Measurements from ENCODE around the gene SORCS2.

SORCS2 gene

GRCh38 chr4:7298619-7299009 is 106.3 kb downstream of the SORCS2 start:
- H3K27ac ChIP-seq (ENCODE audit: low read length, poor library complexity, severe bottlenecking): no peak overlapping the region
- no peak for DNase-seq
- no peak overlapping the region for H2AFZ ChIP-seq (ENCODE audit: low read depth, low read length)
- H3K36me3 ChIP-seq (ENCODE audit: control insufficient read depth in 1 of 2, insufficient read depth in 2 of 2, low read depth in 1 of 2, low read length in 2 of 2): no peaks in the 10 kb centered on the region
- H3K9ac ChIP-seq (ENCODE audit: low read length): no peak overlapping the region
- whole genome bisulfite sequencing: 89% methylated on average over 13 of the region's 13 CpGs
- H3K4me1 ChIP-seq (ENCODE audit: control insufficient read depth, insufficient read depth, low read depth, low read length): peaks cover 7% of the 10 kb centered on the region
- H3K9me3 ChIP-seq (ENCODE audit: control insufficient read depth, low read length): no peaks in the 10 kb centered on the region
- H3K4ac ChIP-seq (ENCODE audit: low read depth in 1 of 2, low read length in 2 of 2): no peak overlapping the region
- no peak overlapping the region for H3K4me2 ChIP-seq (ENCODE audit: low read length, poor library complexity, severe bottlenecking)
- no peak overlapping the region for H3K4me3 ChIP-seq (ENCODE audit: insufficient read depth in 1 of 2, low read depth in 1 of 2, low read length in 2 of 2)
- no peak overlapping the region for H2BK12ac ChIP-seq (ENCODE audit: low read length in 2 of 2)
- H3K14ac ChIP-seq (ENCODE audit: low read length in 2 of 2): no peak overlapping the region
- H2BK15ac ChIP-seq (ENCODE audit: low read depth, poor library complexity, severe bottlenecking): no peak overlapping the region
- H4K91ac ChIP-seq (ENCODE audit: low read length): no peak overlapping the region
- no peak overlapping the region for H2BK120ac ChIP-seq (ENCODE audit: low read depth, low read length)
- H3K18ac ChIP-seq (ENCODE audit: low read depth in 1 of 2, low read length in 2 of 2): no peak overlapping the region
- H4K8ac ChIP-seq (ENCODE audit: low read length): no peak overlapping the region
- no peak overlapping the region for H3K23ac ChIP-seq (ENCODE audit: low read length in 2 of 2)
- H2BK5ac ChIP-seq (ENCODE audit: low read depth, low read length, poor library complexity, severe bottlenecking): no peak overlapping the region
- no peak overlapping the region for H2AK5ac ChIP-seq (ENCODE audit: low read length, severe bottlenecking)
- peaks cover 29 to 43% of the 10 kb centered on the region in 2 experiments for H3K27me3 ChIP-seq (ENCODE audit: control insufficient read depth in 1 of 2, insufficient read depth in 1 of 2, low read length in 2 of 2)
- H3K79me1 ChIP-seq (replicated peaks; ENCODE audit: low read length, poor library complexity, severe bottlenecking): no peaks in the 10 kb centered on the region

GRCh38 chr4:7299010-7299907 is 106.9 kb downstream of the SORCS2 start:
- no peak overlapping the region for H3K4me2 ChIP-seq (ENCODE audit: low read length, poor library complexity, severe bottlenecking)
- no peak overlapping the region for H3K23ac ChIP-seq (ENCODE audit: low read length in 2 of 2)
- H2BK15ac ChIP-seq (ENCODE audit: low read depth, poor library complexity, severe bottlenecking): no peak overlapping the region
- H3K4me1 ChIP-seq (ENCODE audit: control insufficient read depth, insufficient read depth, low read depth, low read length): peaks cover 7% of the 10 kb centered on the region
- H3K9me3 ChIP-seq (ENCODE audit: control insufficient read depth, low read length): no peaks in the 10 kb centered on the region
- H3K36me3 ChIP-seq (ENCODE audit: control insufficient read depth in 1 of 2, insufficient read depth in 2 of 2, low read depth in 1 of 2, low read length in 2 of 2): no peaks in the 10 kb centered on the region
- no peak overlapping the region for H3K4ac ChIP-seq (ENCODE audit: low read depth in 1 of 2, low read length in 2 of 2)
- H2BK5ac ChIP-seq (ENCODE audit: low read depth, low read length, poor library complexity, severe bottlenecking): no peak overlapping the region
- no peak overlapping the region for H3K9ac ChIP-seq (ENCODE audit: low read length)
- no peak overlapping the region for H3K18ac ChIP-seq (ENCODE audit: low read depth in 1 of 2, low read length in 2 of 2)
- H3K27ac ChIP-seq (ENCODE audit: low read length, poor library complexity, severe bottlenecking): no peak overlapping the region
- no peak overlapping the region for H2AFZ ChIP-seq (ENCODE audit: low read depth, low read length)
- no peak for DNase-seq
- no peak overlapping the region for H3K14ac ChIP-seq (ENCODE audit: low read length in 2 of 2)
- H3K27me3 ChIP-seq (ENCODE audit: control insufficient read depth in 1 of 2, insufficient read depth in 1 of 2, low read length in 2 of 2): peaks cover 35 to 43% of the 10 kb centered on the region in 2 experiments
- no peaks in the 10 kb centered on the region for H3K79me1 ChIP-seq (replicated peaks; ENCODE audit: low read length, poor library complexity, severe bottlenecking)
- H4K91ac ChIP-seq (ENCODE audit: low read length): no peak overlapping the region
- H2BK12ac ChIP-seq (ENCODE audit: low read length in 2 of 2): no peak overlapping the region
- no peak overlapping the region for H2AK5ac ChIP-seq (ENCODE audit: low read length, severe bottlenecking)
- 82% methylated on average over 29 of the region's 30 CpGs for WGBS
- H2BK120ac ChIP-seq (ENCODE audit: low read depth, low read length): no peak overlapping the region
- H4K8ac ChIP-seq (ENCODE audit: low read length): no peak overlapping the region
- no peak overlapping the region for H3K4me3 ChIP-seq (ENCODE audit: insufficient read depth in 1 of 2, low read depth in 1 of 2, low read length in 2 of 2)

- WGBS: 82% methylated on average over 26 of the region's 26 CpGs
- Histone ChIP-seq H4K8ac (ENCODE audit: low read length) (no peak overlapping the region), H3K4ac (ENCODE audit: low read depth in 1 of 2, low read length in 2 of 2) (no peak overlapping the region), H3K4me1 (ENCODE audit: control insufficient read depth, insufficient read depth, low read depth, low read length) (peaks cover 7% of the 10 kb centered on the region), H3K79me1 (replicated peaks; ENCODE audit: low read length, poor library complexity, severe bottlenecking) (no peaks in the 10 kb centered on the region), H3K18ac (ENCODE audit: low read depth in 1 of 2, low read length in 2 of 2) (no peak overlapping the region), H3K4me3 (ENCODE audit: insufficient read depth in 1 of 2, low read depth in 1 of 2, low read length in 2 of 2) (no peak overlapping the region), H2AK5ac (ENCODE audit: low read length, severe bottlenecking) (no peak overlapping the region), H3K4me2 (ENCODE audit: low read length, poor library complexity, severe bottlenecking) (no peak overlapping the region), H3K27me3 (ENCODE audit: control insufficient read depth in 1 of 2, insufficient read depth in 1 of 2, low read length in 2 of 2) (peaks cover 40 to 47% of the 10 kb centered on the region in 2 experiments), H3K14ac (ENCODE audit: low read length in 2 of 2) (no peak overlapping the region), H4K91ac (ENCODE audit: low read length) (no peak overlapping the region), H2BK15ac (ENCODE audit: low read depth, poor library complexity, severe bottlenecking) (no peak overlapping the region), H3K27ac (ENCODE audit: low read length, poor library complexity, severe bottlenecking) (no peak overlapping the region), H3K9me3 (ENCODE audit: control insufficient read depth, low read length) (no peaks in the 10 kb centered on the region), H3K23ac (ENCODE audit: low read length in 2 of 2) (no peak overlapping the region), H3K9ac (ENCODE audit: low read length) (no peak overlapping the region), H2BK12ac (ENCODE audit: low read length in 2 of 2) (no peak overlapping the region), H2BK5ac (ENCODE audit: low read depth, low read length, poor library complexity, severe bottlenecking) (no peak overlapping the region), H2BK120ac (ENCODE audit: low read depth, low read length) (no peak overlapping the region), H3K36me3 (ENCODE audit: control insufficient read depth in 1 of 2, insufficient read depth in 2 of 2, low read depth in 1 of 2, low read length in 2 of 2) (no peaks in the 10 kb centered on the region), H2AFZ (ENCODE audit: low read depth, low read length) (no peak overlapping the region)
- DNase-seq: no peak
These were observed 107.8 kb downstream of the SORCS2 start for GRCh38 chr4:7299908-7300710.

GRCh38 chr4:7300711-7301095 is 108.4 kb downstream of the SORCS2 start:
- 85% methylated on average over 8 of the region's 8 CpGs for WGBS
- no peak overlapping the region for H3K14ac ChIP-seq (ENCODE audit: low read length in 2 of 2)
- H3K36me3 ChIP-seq (ENCODE audit: control insufficient read depth in 1 of 2, insufficient read depth in 2 of 2, low read depth in 1 of 2, low read length in 2 of 2): no peaks in the 10 kb centered on the region
- no peak for DNase-seq
- no peak overlapping the region for H3K9ac ChIP-seq (ENCODE audit: low read length)
- no peak overlapping the region for H3K4me3 ChIP-seq (ENCODE audit: insufficient read depth in 1 of 2, low read depth in 1 of 2, low read length in 2 of 2)
- H2AFZ ChIP-seq (ENCODE audit: low read depth, low read length): no peak overlapping the region
- H2BK15ac ChIP-seq (ENCODE audit: low read depth, poor library complexity, severe bottlenecking): no peak overlapping the region
- peaks cover 7% of the 10 kb centered on the region for H3K4me1 ChIP-seq (ENCODE audit: control insufficient read depth, insufficient read depth, low read depth, low read length)
- no peaks in the 10 kb centered on the region for H3K79me1 ChIP-seq (replicated peaks; ENCODE audit: low read length, poor library complexity, severe bottlenecking)
- H2BK5ac ChIP-seq (ENCODE audit: low read depth, low read length, poor library complexity, severe bottlenecking): no peak overlapping the region
- H2AK5ac ChIP-seq (ENCODE audit: low read length, severe bottlenecking): no peak overlapping the region
- H3K4ac ChIP-seq (ENCODE audit: low read depth in 1 of 2, low read length in 2 of 2): no peak overlapping the region
- no peak overlapping the region for H2BK120ac ChIP-seq (ENCODE audit: low read depth, low read length)
- H3K23ac ChIP-seq (ENCODE audit: low read length in 2 of 2): no peak overlapping the region
- peaks cover 44 to 45% of the 10 kb centered on the region in 2 experiments for H3K27me3 ChIP-seq (ENCODE audit: control insufficient read depth in 1 of 2, insufficient read depth in 1 of 2, low read length in 2 of 2)
- no peak overlapping the region for H3K18ac ChIP-seq (ENCODE audit: low read depth in 1 of 2, low read length in 2 of 2)
- peak overlapping the region; percentile 37 for H4K91ac ChIP-seq (ENCODE audit: low read length)
- H2BK12ac ChIP-seq (ENCODE audit: low read length in 2 of 2): no peak overlapping the region
- no peak overlapping the region for H4K8ac ChIP-seq (ENCODE audit: low read length)
- H3K4me2 ChIP-seq (ENCODE audit: low read length, poor library complexity, severe bottlenecking): no peak overlapping the region
- no peak overlapping the region for H3K27ac ChIP-seq (ENCODE audit: low read length, poor library complexity, severe bottlenecking)
- no peaks in the 10 kb centered on the region for H3K9me3 ChIP-seq (ENCODE audit: control insufficient read depth, low read length)

Data from mesenchymal stem cell (in vitro differentiated cells and primary cell).